Measurements from ENCODE around the gene PPP2R5C. TPM values are rescaled to one million over a fixed set of nuclear protein-coding genes. Genes with fewer than 3 reads are reported as not detected.

PPP2R5C gene
- total RNA-seq, 4 donors from 2014 or later: 66.2 to 211 (median 116) TPM

- no peaks in the 10 kb centered on the region for H3K36me3 ChIP-seq
- 52 to 62% methylated on average over 4 to 11 of the region's 11 CpGs for WGBS, 2 donors (ENCODE audit: low coverage in 1 of 2)
- peaks cover 27 to 67% (median 40%) of the 10 kb centered on the region in 4 donors for H3K4me1 ChIP-seq
- TF ChIP-seq EP300 (IDR thresholded peaks at IDR 0.05; ENCODE audit: low read depth): no peak
- TF ChIP-seq CTCF (IDR thresholded peaks at IDR 0.05): peak in 1 of 5 experiments; percentile 24
- H3K27ac ChIP-seq: peak overlapping the region; percentile 91 to 98 (median 93)
- DNase-seq: peak; percentile 43
- H3K4me3 ChIP-seq: no peak overlapping the region
- H3K27me3 ChIP-seq: no peaks in the 10 kb centered on the region
- in situ Hi-C loops (cut with MboI; ENCODE audit: low pct_ligation_motif_present in 1 of 4, low pct_unique_long_range_greater_than_20kb in 1 of 4, low sequenced_read_pairs in 3 of 4) (no loop called here), intact Hi-C loops (cut with DNase I; ENCODE audit: low total_unique reads) (no loop called here)
- no peaks in the 10 kb centered on the region for H3K9me3 ChIP-seq
Measured at GRCh38 chr14:101812071-101812470, 50.6 kb downstream of the PPP2R5C start.

- TF ChIP-seq CTCF (IDR thresholded peaks at IDR 0.05) (no peak), EP300 (IDR thresholded peaks at IDR 0.05; ENCODE audit: low read depth) (no peak), POLR2A (IDR thresholded peaks at IDR 0.05) (no peak), POLR2AphosphoS5 (IDR thresholded peaks at IDR 0.05) (peak in 2 of 3 donors; percentile 9 to 20)
- peak; percentile 47 for DNase-seq
- intact Hi-C loops (cut with DNase I; ENCODE audit: low total_unique reads): no loop called here
- Histone ChIP-seq H3K4me3 (no peak overlapping the region), H3K4me1 (peaks cover 27 to 72% (median 38%) of the 10 kb centered on the region in 4 donors), H3K27ac (peak overlapping the region; percentile 91 to 98 (median 93)), H3K27me3 (no peaks in the 10 kb centered on the region), H3K9me3 (no peaks in the 10 kb centered on the region), H3K36me3 (no peaks in the 10 kb centered on the region)
- WGBS, 2 donors (ENCODE audit: low coverage in 1 of 2): 42 to 62% methylated on average over 2 to 7 of the region's 7 CpGs
- in situ Hi-C loops (cut with MboI; ENCODE audit: low pct_ligation_motif_present in 1 of 4, low pct_unique_long_range_greater_than_20kb in 1 of 4, low sequenced_read_pairs in 3 of 4): no loop called here
Measured at GRCh38 chr14:101813171-101813759, 51.8 kb downstream of the PPP2R5C start.

- TF ChIP-seq POLR2AphosphoS5 (IDR thresholded peaks at IDR 0.05) (no peak), EP300 (IDR thresholded peaks at IDR 0.05; ENCODE audit: low read depth) (no peak), CTCF (IDR thresholded peaks at IDR 0.05) (no peak), POLR2A (IDR thresholded peaks at IDR 0.05) (no peak)
- intact Hi-C loops (cut with DNase I; ENCODE audit: low total_unique reads) (no loop called here), in situ Hi-C loops (cut with MboI; ENCODE audit: low pct_ligation_motif_present in 1 of 4, low pct_unique_long_range_greater_than_20kb in 1 of 4, low sequenced_read_pairs in 3 of 4) (no loop called here)
- Histone ChIP-seq H3K4me1 (peaks cover 27 to 66% (median 38%) of the 10 kb centered on the region in 4 donors), H3K9me3 (no peaks in the 10 kb centered on the region), H3K4me3 (no peak overlapping the region), H3K27ac (peak overlapping the region; percentile 91 to 98 (median 93)), H3K36me3 (no peaks in the 10 kb centered on the region), H3K27me3 (no peaks in the 10 kb centered on the region)
- no peak for DNase-seq
- WGBS, 2 donors (ENCODE audit: low coverage in 1 of 2): 72 to 89% methylated on average over 1 of the region's 1 CpG
Measured at GRCh38 chr14:101813833-101814232, 52.3 kb downstream of the PPP2R5C start.

GRCh38 chr14:101814934-101815333 lies 53.4 kb downstream of the PPP2R5C start:
- DNase-seq: no peak
- intact Hi-C loops (cut with DNase I; ENCODE audit: low total_unique reads): no loop called here
- H3K27ac ChIP-seq: peak overlapping the region; percentile 91 to 98 (median 93)
- H3K27me3 ChIP-seq: no peaks in the 10 kb centered on the region
- WGBS, 2 donors (ENCODE audit: low coverage in 1 of 2): 60 to 78% methylated on average over 1 to 5 of the region's 5 CpGs
- H3K4me3 ChIP-seq: no peak overlapping the region
- no peaks in the 10 kb centered on the region for H3K9me3 ChIP-seq
- TF ChIP-seq POLR2AphosphoS5 (IDR thresholded peaks at IDR 0.05) (no peak), EP300 (IDR thresholded peaks at IDR 0.05; ENCODE audit: low read depth) (no peak), CTCF (IDR thresholded peaks at IDR 0.05) (no peak)
- peaks cover 27 to 62% (median 37%) of the 10 kb centered on the region in 4 donors for H3K4me1 ChIP-seq
- in situ Hi-C loops (cut with MboI; ENCODE audit: low pct_ligation_motif_present in 1 of 4, low pct_unique_long_range_greater_than_20kb in 1 of 4, low sequenced_read_pairs in 3 of 4): no loop called here
- no peaks in the 10 kb centered on the region for H3K36me3 ChIP-seq

Data from transverse colon (tissue), 4 donors.